Measurements from ENCODE around the gene SLC16A6.
"Not testable (repeated sequence)": the region's sequence is repeated elsewhere in the genome, so short reads cannot be mapped to it uniquely, and the experiment has no call there.

The SLC16A6 gene

DNA sequence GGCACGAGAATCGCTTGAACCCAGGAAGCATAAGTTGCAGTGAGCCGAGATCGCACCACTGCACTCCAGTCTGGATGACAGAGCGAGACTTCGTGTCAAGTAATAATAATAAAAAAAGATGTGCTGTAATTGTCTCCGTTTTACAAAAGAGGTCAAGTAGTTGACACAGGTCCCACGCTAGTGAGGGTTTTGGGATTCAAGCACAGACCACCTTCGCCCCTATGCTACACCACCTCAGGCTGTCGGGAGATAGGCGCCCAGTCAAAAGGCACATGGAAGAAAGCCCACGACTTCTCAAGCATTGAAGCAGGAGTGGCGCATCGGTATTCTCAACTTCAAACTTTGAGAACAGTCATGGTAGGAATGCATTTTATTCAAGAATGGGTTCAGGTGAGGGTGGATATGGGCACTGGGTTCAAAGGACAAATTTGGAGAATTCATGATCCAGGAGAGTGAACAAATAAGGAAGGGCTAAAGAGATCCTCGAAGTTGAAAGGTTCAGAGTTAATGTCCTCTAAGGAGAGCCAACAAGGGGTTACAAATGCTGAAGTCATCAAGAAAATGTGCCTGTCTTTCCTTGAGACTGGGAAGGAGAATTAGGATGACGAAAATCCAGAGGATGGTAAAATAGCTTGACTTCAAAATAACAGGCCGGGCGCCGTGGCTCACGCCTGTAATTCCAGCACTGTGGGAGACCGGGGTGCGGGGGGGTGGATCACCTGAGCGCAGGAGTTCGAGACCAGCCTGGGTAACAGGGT, 44.5 kb downstream of the SLC16A6 start:
- no peak for ATAC-seq

DNA sequence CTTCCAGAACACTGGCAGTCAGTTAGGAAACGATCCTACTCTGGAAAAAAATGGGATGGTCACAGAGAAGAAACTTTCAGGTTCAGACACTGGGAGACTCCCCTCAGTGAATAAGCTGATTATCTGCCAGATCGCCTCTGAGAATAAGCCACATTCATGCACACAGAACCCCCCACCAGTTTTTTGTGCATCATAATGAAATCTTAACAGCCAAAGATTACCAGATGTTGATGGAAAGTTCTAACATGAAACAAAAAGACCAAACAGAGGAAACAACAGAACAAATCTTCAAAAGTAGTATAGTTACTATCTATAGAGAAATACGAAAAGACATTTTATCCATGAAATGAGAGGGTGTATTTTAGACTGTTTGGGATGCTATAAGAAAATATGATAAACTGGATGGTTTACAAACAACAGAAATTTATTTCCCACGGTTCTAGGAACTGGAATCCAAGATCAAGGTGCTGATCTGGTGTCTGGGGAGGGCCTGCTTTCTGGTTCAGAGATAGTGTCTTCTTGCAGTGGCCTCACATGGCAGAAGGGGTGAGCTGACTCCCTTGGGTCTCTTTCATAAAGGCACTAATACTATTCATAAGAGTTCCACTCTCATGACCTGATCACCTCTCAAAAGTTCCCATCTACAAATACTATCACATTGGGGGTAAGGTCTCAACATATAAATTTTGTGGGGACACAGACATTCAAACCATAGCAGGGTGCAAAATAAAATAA, 51.1 kb downstream of the SLC16A6 start:
- ATAC-seq = no peak

DNA sequence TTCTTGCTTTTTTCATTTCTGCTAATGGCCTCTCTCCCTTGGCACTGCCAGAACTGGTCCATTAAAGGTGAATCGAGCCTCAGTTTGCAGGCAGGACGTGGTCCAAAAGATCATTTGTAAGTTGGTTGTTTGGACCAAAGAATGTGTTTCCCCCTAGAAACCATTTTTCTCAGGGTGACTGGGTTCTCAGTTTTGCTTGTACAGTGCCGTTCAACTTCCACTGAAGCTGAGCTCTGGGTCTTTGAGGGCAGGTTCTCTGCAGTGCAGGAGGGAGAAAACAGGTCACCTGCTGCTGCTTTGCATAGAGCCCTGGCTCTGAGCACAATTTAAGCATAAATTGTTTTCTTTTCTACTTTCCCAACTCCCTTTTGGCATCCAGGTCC, 52.1 kb downstream of the SLC16A6 start:
- ATAC-seq = peak; percentile 34 to 41

DNA sequence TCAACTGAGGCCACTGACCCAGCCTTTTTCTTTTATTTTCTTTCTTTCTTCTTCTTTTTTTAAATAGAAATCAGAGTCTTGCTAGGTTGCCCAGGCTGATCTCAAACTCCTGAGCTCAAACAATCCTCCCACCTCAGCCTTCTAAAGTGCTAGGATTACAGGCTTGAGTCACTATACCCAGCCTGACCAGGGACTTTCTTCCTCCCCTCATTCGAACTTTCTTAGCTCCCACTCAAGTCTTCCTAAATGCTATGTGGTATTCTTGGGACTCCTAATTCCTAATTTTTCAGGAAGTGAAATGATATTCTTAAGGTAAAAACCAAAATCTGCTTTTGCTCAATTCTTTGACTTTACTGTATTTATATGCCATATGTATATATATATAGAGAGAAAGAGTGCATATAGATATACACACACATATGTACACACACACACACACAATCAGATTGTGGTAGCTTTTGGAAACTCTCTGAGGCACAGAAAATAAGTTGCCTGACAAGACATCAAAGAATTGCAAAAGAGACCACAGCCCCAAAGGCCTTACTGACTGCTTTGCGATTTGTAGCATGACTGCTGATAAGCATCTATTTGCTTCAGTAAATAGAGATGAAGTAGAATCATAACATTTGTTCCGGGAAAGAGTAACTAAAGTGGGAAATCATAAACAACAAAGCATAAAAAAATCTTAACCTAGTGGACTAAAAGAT, 52.6 kb downstream of the SLC16A6 start:
- ATAC-seq = peak; percentile 10 to 11

DNA sequence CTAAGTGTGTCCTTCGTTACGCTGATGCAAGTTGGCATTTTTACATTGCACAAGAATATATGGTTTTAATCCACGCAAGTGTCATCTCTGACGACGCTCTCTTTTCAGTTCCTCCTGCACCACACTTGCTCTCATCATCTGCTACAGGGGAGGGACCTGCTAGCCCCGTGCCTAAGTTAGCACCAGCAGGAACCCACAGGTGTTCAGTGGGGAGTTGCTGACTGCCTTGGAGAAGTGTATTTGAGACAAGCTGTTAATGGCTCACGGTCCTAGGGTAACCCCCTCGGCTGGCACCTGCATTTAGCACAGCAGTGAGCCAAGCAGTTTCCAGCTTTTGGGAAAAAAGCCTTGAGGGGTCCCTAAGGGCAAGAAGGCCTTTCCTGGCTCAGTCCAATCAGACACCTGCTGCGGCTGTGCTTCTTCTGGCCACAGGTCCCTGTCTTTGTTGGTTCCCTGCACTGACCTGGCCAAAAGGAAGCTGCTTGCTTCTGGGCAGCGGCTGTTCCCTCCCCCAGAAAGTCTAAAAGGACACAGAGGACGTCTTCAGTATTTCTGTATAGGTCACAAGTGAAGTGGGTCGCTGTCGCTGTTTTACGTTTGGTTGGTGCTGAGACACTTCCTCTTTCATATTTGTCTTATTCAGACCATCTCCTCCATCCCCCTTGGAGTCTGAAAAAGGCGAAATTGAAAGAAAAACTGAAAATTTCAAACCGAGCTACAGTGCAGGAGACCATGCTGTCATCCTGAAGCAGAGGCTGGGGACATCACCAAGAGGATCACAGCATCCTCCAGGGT, 53.4 kb downstream of the SLC16A6 start:
- peak; percentile 74 to 78 for ATAC-seq

DNA sequence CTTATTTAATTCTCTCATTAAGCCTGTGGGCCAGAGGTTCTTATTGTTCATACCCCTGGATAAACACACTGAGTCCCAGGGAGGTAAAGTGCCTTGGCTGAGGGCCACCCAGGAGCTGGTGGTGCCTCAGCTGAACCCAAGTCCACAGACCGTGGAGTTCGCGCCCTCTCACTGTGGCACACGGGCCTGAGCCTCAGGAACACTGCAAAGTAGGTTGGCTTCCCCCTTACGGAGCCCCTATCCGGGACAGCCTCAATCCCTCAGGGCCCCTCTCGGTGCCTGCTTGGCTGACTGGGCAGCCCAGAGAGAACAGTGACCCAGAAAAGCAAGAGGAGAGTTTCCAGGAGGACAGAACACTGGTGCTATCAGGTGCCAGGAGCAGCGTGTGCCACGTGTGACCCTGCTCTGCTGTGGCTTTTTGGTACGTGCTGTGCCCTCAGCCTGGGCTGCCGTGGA, 55.6 kb downstream of the SLC16A6 start:
- not testable (repeated sequence) for ATAC-seq

DNA sequence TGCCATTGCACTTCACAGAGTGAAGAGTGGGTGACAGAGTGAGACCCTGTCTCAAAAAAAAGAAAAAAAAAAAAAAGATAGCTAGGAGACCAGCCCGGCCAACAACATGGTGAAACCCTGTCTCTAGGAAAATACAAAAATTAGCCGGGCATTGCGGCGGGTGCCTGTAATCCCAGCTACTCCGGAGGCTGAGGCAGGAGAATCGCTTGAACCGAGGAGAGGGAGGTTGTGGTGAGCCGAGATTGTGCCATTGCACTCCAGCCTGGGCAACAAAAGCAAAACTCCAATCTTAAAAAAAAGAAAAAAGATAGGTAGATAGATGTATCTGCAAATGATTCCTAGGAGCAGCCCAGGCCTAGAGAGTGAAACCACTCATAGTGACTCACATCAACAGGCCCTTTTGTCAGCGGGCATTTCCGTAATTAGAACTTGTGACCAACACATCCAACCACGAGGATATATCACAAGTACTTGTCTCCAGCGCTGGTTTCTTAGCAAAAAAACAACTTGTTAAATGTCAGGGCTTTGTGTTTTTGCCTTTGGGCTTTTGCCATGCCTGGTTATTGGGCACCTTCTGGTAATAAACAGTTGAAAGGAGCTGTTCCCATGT, 56.1 kb downstream of the SLC16A6 start:
- peak; percentile 54 to 57 for ATAC-seq

DNA sequence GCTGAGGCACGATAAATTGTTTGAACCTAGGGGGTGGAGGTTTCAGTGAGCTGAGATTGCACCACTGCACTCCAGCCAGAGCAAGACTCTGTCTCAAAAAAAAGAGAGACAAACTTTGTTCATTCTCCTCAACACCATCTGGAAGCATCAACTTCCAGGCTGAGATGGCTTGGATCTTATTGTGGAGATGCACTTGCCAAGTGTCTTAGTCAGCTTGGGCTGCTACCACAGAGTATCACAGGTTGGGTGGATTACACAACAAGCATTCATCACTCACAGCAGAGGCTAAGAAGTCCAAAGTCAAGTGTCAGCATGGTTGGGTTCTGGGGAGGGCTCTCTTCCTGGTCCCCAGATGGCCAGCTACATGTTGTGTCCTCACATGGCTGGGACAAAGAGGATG, 58.2 kb downstream of the SLC16A6 start:
- not testable (repeated sequence) for ATAC-seq

DNA sequence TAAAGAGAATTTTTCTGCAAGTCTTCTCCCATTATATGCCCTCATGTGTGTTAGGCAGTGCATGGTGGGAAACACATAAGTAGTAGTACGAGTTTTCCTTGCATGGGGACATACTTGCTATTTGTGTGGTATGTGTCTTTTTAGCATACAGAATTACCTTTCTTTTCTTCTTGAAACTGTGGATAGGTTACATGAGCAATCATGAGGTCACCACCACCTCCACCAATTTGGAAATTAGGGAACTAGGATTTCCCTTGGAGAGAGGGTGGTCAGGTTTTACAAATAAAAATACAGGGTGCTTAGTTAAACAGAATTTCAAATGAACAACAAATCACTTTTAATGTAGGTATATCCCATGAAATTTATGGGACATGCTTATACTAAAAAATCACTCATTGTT, 59.4 kb downstream of the SLC16A6 start:
- no peak for ATAC-seq

DNA sequence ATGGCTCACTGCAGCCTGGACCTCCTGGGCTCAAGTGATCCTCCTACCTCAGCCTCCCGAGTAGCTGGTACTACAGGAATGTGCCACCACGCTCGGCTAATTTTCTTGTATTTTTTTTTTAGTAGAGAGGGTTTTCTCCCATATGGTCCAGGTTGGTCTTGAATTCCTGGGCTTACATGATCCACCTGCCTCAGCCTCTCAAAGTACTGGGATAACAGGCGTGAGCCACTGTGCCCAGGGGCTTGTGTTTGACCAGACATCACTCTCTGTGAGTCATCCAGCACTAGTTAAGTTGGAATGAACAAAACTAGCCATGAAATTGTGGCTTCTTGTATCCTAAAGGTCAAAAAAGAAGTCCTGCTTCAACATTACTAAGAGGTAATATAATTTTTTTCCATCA, 59.8 kb downstream of the SLC16A6 start:
- ATAC-seq = not testable (repeated sequence)

DNA sequence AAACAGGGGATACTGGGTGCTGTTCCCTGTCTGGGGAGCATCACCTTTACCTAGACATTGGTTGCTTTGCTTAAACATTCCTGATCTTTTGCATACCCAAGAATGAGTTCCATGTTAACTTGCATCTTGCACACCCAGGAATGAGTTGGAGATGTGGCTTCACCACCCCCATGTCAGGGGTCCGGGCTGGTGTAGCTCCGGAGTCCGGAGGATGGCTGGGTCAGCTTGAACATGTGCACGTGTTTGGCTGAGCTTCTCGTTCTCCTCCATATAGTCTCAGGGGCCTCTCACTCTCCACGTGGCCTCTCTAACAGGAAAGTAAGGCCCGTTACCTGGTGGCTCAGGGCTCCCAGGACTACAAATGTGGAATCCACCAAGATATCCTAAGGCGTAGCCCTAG, 61.3 kb downstream of the SLC16A6 start:
- no peak for ATAC-seq

DNA sequence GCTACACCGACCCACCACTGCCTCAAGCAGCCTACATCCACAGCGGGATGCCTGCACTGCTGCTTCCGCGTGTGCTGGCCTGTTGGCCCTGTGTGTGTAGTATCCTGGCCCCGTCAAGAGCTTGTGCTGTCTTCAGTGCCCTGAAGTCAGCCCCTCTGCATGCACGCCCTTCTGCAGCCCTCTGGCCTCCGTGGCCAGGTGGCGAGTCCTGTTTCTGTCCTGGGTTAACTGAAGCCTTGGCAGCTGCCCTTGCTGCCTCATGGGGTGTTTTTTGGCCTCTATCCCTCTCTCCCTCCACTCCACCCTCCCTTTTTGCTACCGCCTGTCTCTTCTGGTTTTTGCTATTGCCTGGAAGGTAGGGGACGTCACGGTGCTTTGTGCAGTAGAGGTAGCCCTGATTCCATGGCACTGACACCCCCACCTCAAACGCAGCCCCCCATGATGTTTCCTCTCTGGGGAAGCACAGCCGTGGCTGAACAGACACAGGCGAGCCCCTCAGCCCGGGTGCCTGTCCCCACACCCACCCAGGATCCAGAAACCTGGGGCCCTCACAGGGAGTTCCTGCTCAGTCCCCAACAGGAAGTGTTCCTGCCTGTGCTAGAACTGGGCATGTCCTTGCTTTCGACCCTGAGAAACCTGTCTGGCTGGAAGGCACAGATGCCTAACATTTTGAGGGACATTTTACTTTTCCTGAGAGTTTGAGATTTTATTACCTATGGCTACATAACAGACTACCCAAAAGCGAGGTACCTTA, 61.9 kb downstream of the SLC16A6 start:
- no peak for ATAC-seq

DNA sequence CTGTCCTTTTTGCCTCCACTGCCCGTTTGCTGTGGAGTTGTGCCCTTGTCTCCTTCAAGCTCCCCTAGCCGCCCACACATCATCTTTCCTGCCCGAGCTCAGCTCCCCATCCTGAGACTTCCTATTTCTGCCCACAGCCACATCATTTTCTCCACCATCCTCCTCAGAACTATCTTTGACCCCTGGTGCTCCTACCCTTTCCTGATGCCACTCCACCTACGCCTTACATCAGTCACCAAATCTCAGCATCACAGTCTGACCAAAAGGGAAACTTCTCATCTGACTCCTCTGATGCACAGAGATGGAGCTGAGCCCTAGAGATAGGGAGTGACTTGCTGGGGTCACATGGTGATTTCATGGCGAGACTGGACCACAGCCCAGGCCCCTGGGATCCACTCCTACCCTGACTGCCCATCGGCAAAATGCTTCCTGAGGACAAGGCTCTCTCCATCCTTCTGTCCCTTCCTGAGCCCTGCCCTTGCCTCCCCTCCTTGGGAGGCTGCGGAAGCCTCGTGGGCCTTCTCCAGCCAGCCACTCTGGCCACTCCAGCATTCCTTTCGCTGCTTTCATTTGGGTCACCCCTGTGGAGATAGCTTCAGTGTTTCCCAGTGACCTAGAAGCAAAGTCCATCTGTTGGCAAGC, 62.8 kb downstream of the SLC16A6 start:
- peak; percentile 56 to 74 for ATAC-seq

DNA sequence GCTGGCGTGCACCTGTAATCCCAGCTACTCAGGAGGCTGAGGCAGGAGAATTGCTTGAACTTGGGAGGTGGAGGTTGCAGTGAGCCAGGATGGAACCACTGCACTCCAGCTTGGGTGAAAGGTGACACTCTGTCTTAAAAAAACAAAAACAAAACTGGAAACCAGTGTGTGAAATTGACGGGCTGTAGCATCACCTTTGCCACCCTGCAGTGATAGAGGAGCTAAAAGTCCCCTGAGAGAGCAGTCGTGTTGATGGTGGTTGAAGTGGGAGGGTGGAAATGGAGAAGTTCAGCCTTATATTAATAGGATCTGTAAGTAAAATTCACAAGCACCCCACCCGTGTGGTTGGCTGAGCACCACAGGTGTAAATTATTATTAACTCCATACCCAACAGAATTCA, 65.9 kb downstream of the SLC16A6 start:
- ATAC-seq = not testable (repeated sequence)

DNA sequence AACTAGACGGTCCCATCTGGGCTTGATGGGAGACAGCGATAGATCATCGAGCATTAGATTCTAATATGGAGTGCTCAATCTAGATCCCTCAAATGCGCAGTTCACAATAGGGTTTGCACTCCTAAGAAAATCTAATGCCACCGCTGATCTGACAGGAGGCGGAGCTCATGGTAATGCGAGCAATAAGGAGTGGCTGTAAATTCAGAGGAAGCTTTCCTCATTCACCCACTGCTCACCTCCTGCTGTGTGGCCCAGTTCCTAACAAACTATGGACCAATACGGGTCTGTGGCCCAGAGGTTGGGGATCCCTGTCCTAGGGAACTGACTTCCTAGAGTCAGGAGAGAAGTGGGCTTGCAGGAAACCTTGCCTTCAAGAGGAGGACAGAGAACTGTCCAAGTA, 68.3 kb downstream of the SLC16A6 start:
- ATAC-seq = no peak

DNA sequence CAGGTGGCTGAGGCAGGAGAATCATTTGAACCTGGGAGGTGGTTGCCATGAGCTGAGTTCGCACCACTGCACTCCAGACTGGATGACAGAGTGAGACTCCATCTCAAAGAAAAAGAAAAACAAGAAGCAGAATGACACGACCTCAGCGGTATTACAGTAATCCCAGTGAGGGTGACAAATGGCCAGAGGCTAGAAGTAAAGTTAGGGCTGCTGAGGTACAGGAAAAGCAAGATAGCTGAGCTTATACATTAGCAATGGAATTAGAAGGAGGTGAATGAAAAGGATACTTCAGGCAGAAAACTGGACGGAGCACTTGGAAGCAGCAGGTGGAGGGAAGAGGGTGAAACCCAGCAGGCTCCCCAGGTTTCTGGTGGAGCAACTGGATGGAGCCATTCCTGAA, 69.1 kb downstream of the SLC16A6 start:
- ATAC-seq = no peak

DNA sequence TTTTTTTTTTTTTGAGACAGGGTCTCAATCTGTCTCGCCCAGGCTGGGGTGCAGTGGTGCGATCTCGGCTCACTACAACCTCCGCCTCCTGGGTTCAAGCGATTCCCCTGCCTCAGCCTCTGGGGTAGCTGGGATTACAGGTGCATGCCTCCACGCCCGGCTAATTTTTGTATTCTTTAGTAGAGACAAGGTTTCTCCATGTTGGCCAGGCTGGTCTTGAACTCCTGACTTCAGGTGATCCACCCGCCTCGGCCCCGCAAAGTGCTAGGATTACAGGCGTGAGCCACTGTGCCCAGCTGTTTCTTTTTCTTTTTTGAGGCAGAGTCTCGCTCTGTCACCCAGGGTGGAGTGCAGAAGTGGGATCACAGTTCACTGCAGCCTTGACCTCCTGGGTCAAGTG, 70.1 kb downstream of the SLC16A6 start:
- not testable (repeated sequence) for ATAC-seq

DNA sequence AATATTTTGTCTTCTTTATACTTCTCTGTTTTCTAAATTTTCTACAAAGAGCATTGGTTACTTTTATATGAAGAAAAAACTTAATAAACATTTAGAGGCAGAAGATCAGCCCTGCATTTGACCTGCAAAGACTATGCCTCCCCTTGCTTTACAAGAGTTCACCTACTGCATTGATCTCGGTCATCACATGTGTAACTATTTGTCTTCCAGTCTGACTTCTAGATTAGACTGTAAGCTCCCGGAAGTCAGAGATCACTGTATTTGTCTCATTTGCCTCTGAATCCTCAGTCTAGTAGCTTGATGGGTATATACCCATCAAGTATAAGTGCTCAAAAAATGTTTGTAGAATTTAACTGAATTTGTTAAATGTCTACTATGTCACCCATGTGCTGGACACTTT, 70.7 kb downstream of the SLC16A6 start:
- not testable (repeated sequence) for ATAC-seq

DNA sequence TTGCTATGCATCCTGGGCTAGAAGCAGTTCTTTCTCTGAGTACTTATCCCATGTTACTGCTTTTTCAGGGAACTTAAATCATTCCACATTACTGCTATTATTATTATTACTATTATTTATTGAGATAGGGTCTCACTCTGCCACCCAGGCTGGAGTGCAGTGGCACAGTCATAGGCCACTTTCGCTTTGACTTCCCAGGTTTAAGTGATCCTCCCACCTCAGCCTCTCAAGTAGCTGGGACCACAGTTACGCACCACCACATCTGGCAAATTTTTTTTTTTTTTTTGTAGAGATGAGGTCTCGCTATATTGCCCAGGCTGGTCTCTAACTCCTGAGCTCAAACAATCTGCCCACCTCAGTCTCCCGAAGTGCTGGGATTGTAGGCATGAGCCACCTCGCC, 71.5 kb downstream of the SLC16A6 start:
- ATAC-seq = not testable (repeated sequence)
